ENCODE data around the gene KDM4C.

GRCh38 chr9:6896562-6896961, 138.8 kb downstream of the KDM4C start:
- no peak for TF ChIP-seq CTCF (IDR thresholded peaks at IDR 0.05)
- no peak for TF ChIP-seq EZH2phosphoT487 (IDR thresholded peaks at IDR 0.05)

Data from neural progenitor cell (in vitro differentiated cells).